ENCODE results near the gene CEP135. TPM values are rescaled to one million over a fixed set of nuclear protein-coding genes. Genes with fewer than 3 reads are reported as not detected.

CEP135 gene
- total RNA-seq, 2 experiments from 2014 or later, result 18.0 to 18.8 TPM

GRCh38 chr4:55993994-55994663, 45.4 kb downstream of the CEP135 start:
- Mint-ChIP-seq H3K27ac (peak overlapping the region; percentile 24), H3K4me1 (peaks cover 48% of the 10 kb centered on the region), H3K9me3 (no peaks in the 10 kb centered on the region), H3K36me3 (ENCODE audit: low read depth) (peaks cover 45% of the 10 kb centered on the region), H3K27me3 (no peaks in the 10 kb centered on the region), H3K4me3 (no peak overlapping the region)
- CTCF ChIA-PET, result interaction anchor here (1.2 kb wide), 1 partner anchor 45 kb away, joined by 4 read pairs; the partner anchor contains the start of gene CEP135
- no peak for DNase-seq
- POLR2A ChIA-PET, result interaction anchor here (1.8 kb wide), 1 partner anchor 46 kb away, joined by 7 read pairs; the partner anchor contains the start of gene CEP135

DNA sequence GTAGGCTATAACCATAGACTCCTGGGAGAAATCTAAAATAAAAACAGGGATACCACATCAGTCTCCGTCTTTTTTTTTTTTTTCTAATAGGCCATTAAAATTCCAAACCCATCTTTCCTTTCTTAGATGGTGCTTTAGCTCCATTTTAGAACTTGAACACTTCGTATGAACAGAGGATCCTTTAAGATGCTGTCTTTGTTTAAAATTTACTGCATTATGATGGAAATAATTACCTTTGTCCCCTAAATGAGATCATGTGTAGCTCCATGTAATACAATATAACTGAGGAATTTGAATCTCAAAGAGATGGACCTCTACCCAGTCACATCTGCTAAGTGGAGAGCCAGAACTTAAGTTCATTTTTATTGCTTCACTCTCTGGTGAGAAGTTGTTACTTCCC, 47.9 kb downstream of the CEP135 start:
- peaks cover 64% of the 10 kb centered on the region for H3K36me3 Mint-ChIP-seq (ENCODE audit: low read depth)
- CTCF ChIA-PET, result interaction anchor here (1.2 kb wide), 1 partner anchor 48 kb away, joined by 3 read pairs; the partner anchor contains the start of gene CEP135
- no peaks in the 10 kb centered on the region for H3K9me3 Mint-ChIP-seq
- no peaks in the 10 kb centered on the region for H3K27me3 Mint-ChIP-seq
- DNase-seq, result no peak
- H3K4me3 Mint-ChIP-seq, result no peak overlapping the region
- no peak overlapping the region for H3K27ac Mint-ChIP-seq
- POLR2A ChIA-PET, result no interaction called here
- peaks cover 50% of the 10 kb centered on the region for H3K4me1 Mint-ChIP-seq

DNA sequence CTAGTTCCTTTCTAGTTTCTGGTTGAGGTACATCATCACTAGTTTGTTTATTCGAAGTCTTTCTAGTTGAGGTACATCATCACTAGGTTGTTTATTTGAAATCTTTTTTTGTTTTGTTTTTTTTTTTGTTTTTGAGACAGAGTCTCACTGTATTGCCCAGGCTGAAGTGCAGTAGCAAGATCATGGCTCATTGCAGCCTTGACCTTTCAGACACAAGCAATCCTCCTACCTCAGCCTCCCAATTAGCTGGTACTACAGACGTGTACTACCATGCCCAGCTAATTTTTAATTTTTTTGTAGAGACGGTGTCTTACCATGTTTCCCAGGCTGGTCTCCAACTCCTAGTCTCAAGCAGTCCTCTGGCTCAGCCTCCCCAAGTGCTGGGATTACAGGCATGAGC, 54.9 kb downstream of the CEP135 start:
- Mint-ChIP-seq H3K9me3 (peaks cover 4% of the 10 kb centered on the region), H3K4me1 (peaks cover 19% of the 10 kb centered on the region), H3K27me3 (no peaks in the 10 kb centered on the region), H3K4me3 (no peak overlapping the region), H3K27ac (no peak overlapping the region), H3K36me3 (ENCODE audit: low read depth) (peaks cover 79% of the 10 kb centered on the region)
- DNase-seq, result no peak
- ChIA-PET CTCF (no interaction called here), POLR2A (no interaction called here)

- Mint-ChIP-seq H3K27ac (no peak overlapping the region), H3K9me3 (peaks cover 4% of the 10 kb centered on the region), H3K27me3 (no peaks in the 10 kb centered on the region), H3K36me3 (ENCODE audit: low read depth) (peaks cover 77% of the 10 kb centered on the region), H3K4me3 (no peak overlapping the region), H3K4me1 (peaks cover 18% of the 10 kb centered on the region)
- POLR2A ChIA-PET, result no interaction called here
- DNase-seq, result no peak
- CTCF ChIA-PET, result interaction anchor here (2.3 kb wide), 1 partner anchor 56 kb away, joined by 7 read pairs; the partner anchor contains the start of gene CEP135
Observed at GRCh38 chr4:56004235-56004634, 55.5 kb downstream of the CEP135 start.

- Mint-ChIP-seq H3K36me3 (ENCODE audit: low read depth) (peaks cover 68% of the 10 kb centered on the region), H3K27me3 (no peaks in the 10 kb centered on the region), H3K4me3 (no peak overlapping the region), H3K27ac (no peak overlapping the region), H3K4me1 (peaks cover 17% of the 10 kb centered on the region), H3K9me3 (peaks cover 2% of the 10 kb centered on the region)
- CTCF ChIA-PET, result no interaction called here
- POLR2A ChIA-PET, result interaction anchor here (1.2 kb wide), 1 partner anchor 12 kb away, joined by 4 read pairs; no protein-coding TSS in a partner anchor
- DNase-seq, result no peak
Observed at GRCh38 chr4:56007154-56007553, 58.4 kb downstream of the CEP135 start.

DNA sequence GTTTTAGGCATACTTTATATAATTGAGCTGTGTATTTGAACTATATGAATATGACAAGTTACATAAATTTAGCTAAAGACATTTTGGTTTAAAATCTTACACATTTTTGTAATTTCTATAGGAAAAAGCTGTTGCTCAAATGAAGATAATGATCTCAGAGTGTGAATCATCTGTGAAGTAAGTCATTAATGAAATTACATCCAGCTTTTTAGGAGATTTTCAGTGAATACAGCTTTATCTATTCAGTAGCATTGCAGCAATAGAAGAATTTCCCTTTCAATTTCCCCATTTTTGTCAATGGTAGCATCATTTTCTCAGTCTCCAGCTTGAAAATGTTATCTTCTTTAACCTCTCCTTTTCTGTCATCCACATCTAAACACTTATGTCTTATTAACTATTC, 59.5 kb downstream of the CEP135 start:
- Mint-ChIP-seq H3K27me3 (no peaks in the 10 kb centered on the region), H3K4me3 (no peak overlapping the region), H3K4me1 (peaks cover 17% of the 10 kb centered on the region), H3K9me3 (peaks cover 2% of the 10 kb centered on the region), H3K27ac (no peak overlapping the region), H3K36me3 (ENCODE audit: low read depth) (peaks cover 73% of the 10 kb centered on the region)
- no peak for DNase-seq
- CTCF ChIA-PET, result interaction anchor here (1.1 to 1.3 kb wide), 2 partner anchors 60 to 417 kb away, joined by 3 to 4 read pairs; partner anchors contain the start of gene CEP135
- POLR2A ChIA-PET, result interaction anchor here (1.2 kb wide), 1 partner anchor 13 kb away, joined by 4 read pairs; no protein-coding TSS in a partner anchor

DNA sequence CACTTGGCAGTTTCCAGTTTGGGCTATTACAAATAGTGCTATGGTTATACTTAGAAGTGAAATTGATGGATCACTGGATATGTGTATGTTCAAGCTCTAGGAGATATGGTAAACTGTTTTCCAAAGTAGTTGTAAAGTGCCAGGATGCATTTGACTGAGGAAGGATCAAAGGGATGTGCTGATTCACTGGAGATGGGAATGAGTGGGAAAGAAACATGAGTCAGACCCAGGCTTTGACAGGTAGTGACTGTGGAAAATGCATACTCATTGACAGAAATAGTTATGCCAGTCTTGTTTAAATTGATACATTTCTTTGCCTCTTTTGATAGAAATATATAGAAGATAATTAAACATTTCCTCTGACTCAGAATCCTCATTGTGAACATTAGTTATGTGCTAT, 77.9 kb downstream of the CEP135 start:
- Mint-ChIP-seq H3K27ac (no peak overlapping the region), H3K4me1 (peaks cover 12% of the 10 kb centered on the region), H3K36me3 (ENCODE audit: low read depth) (peaks cover 41% of the 10 kb centered on the region), H3K27me3 (no peaks in the 10 kb centered on the region), H3K4me3 (no peak overlapping the region), H3K9me3 (peaks cover 2% of the 10 kb centered on the region)
- POLR2A ChIA-PET, result no interaction called here
- CTCF ChIA-PET, result no interaction called here
- no peak for DNase-seq

DNA sequence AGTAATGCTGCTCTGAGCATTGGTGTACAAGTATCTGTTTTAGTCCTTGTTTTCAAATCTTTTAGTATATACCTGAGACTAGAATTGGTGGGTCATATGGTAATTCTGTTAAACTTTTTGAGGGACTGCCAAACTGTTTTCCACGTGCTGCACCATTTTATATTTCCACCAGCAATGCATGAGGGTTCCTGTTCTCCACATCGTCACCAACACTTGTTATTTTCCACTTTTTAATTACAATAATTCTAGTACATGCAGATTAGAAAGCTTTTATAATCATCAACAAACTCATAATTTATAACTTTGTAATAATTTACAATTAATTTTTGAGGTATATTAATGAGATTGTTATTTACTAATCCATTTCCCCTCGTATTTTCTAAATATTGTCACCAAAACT, 79.4 kb downstream of the CEP135 start:
- ChIA-PET CTCF (no interaction called here), POLR2A (no interaction called here)
- Mint-ChIP-seq H3K27me3 (no peaks in the 10 kb centered on the region), H3K27ac (no peak overlapping the region), H3K4me3 (no peak overlapping the region), H3K36me3 (ENCODE audit: low read depth) (peaks cover 39% of the 10 kb centered on the region), H3K4me1 (peaks cover 12% of the 10 kb centered on the region), H3K9me3 (peaks cover 2% of the 10 kb centered on the region)
- DNase-seq, result no peak

DNA sequence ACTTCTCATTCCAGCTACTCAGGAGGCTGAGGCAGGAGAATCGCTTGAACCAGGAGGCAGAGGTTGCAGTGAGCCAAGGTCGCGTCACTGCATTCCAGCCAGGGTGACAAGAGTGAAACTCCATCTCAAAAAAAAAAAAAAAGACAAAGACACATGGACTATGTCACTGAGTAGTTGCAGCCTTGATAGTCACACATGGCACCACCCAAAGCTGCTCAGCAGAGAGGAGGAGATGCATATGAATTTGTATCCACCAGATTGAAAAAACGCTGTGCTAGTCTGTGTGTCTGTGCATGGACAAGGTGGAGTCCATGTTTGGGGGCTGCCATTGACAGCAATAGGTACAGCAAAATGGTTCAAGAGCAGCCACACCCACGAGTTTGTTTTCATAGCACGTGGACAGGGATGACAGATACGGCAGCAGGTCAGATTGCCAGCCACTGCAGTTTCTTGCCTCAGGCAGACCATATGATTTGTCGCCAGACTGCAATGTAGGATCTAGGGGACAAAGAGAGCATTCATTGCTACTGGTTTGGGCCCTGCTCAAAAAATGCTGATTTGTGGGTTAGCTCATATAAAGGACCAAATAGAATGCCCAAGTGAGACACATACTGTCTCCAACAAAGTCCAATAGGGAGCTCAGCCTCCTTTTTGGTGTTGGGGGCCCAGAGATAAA, 89.9 kb downstream of the CEP135 start:
- Mint-ChIP-seq H3K36me3 (ENCODE audit: low read depth) (no peaks in the 10 kb centered on the region), H3K9me3 (no peaks in the 10 kb centered on the region), H3K27me3 (peaks cover 15% of the 10 kb centered on the region), H3K27ac (no peak overlapping the region), H3K4me3 (no peak overlapping the region), H3K4me1 (no peaks in the 10 kb centered on the region)
- no peak for DNase-seq
- ChIA-PET CTCF (no interaction called here), POLR2A (no interaction called here)

GRCh38 chr4:56040842-56041241, 92.1 kb downstream of the CEP135 start:
- H3K27me3 Mint-ChIP-seq, result peaks cover 30% of the 10 kb centered on the region
- H3K9me3 Mint-ChIP-seq, result no peaks in the 10 kb centered on the region
- CTCF ChIA-PET, result no interaction called here
- DNase-seq, result no peak
- H3K4me1 Mint-ChIP-seq, result no peaks in the 10 kb centered on the region
- POLR2A ChIA-PET, result no interaction called here
- no peak overlapping the region for H3K4me3 Mint-ChIP-seq
- no peak overlapping the region for H3K27ac Mint-ChIP-seq
- H3K36me3 Mint-ChIP-seq (ENCODE audit: low read depth), result no peaks in the 10 kb centered on the region

GRCh38 chr4:56042225-56042624, 93.5 kb downstream of the CEP135 start:
- CTCF ChIA-PET, result no interaction called here
- no peaks in the 10 kb centered on the region for H3K4me1 Mint-ChIP-seq
- no peak overlapping the region for H3K27ac Mint-ChIP-seq
- H3K27me3 Mint-ChIP-seq, result peaks cover 38% of the 10 kb centered on the region
- H3K4me3 Mint-ChIP-seq, result no peak overlapping the region
- H3K36me3 Mint-ChIP-seq (ENCODE audit: low read depth), result no peaks in the 10 kb centered on the region
- POLR2A ChIA-PET, result no interaction called here
- DNase-seq, result no peak
- H3K9me3 Mint-ChIP-seq, result no peaks in the 10 kb centered on the region

GRCh38 chr4:56048383-56048701, 99.6 kb downstream of the CEP135 start:
- H3K27ac Mint-ChIP-seq, result no peak overlapping the region
- DNase-seq, result no peak
- H3K9me3 Mint-ChIP-seq, result no peaks in the 10 kb centered on the region
- ChIA-PET POLR2A (no interaction called here), CTCF (no interaction called here)
- H3K4me3 Mint-ChIP-seq, result peak overlapping the region; percentile 71
- H3K4me1 Mint-ChIP-seq, result peaks cover 12% of the 10 kb centered on the region
- H3K27me3 Mint-ChIP-seq, result peaks cover 57% of the 10 kb centered on the region
- no peaks in the 10 kb centered on the region for H3K36me3 Mint-ChIP-seq (ENCODE audit: low read depth)

DNA sequence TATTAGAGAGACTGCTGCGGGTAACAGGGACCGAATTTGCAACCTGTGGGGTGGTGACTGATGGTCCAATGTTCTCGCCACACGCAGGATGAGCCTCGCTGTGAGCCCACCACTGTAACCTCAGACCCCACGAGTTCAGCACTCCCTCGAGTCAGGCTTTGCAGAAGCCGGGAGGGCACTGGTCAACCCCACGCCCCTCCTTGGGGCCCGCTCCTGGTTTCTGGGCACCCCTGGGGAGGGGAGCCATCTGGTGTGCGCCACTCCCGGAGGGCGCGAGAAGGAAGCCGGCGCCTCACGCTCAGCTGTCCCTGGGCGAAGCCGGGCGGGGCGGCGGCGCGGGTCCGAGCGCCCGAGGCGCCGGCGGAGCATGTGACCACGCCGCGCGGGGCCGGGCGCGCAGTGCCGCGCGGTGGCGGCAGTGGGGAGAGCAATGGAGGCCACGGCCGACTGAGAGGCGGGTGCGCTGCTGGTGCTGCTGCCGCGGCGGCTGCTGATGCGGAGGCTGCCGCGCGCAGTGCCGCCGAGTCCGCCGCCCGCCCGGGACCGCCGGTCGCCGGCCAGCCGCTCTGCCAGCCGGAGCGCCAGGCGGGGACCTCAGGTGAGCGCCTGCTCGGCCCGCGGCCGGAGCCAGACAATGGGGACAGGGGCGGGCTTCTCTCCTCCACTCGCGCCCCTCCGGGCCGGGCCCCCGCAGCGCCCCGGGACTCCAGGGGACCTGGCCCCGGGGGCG, 100.1 kb downstream of the CEP135 start:
- Mint-ChIP-seq H3K36me3 (ENCODE audit: low read depth) (no peaks in the 10 kb centered on the region), H3K9me3 (no peaks in the 10 kb centered on the region), H3K27me3 (peaks cover 54% of the 10 kb centered on the region), H3K27ac (no peak overlapping the region), H3K4me1 (peaks cover 12% of the 10 kb centered on the region), H3K4me3 (peak overlapping the region; percentile 71)
- CTCF ChIA-PET, result no interaction called here
- POLR2A ChIA-PET, result no interaction called here
- peak; percentile 62 for DNase-seq

Data from activated CD4-positive, alpha-beta memory T cell treated with anti-CD3 and anti-CD28 coated beads, Interleukin-2, amount 10 ng/mL, durations not matched to agents 7 days and 5 days (primary cell).